HG02884 (cell line): Measurements from ENCODE around the gene PROSER2.
"Not testable (repeated sequence)": the region's sequence is repeated elsewhere in the genome, so short reads cannot be mapped to it uniquely, and the experiment has no call there.

Experiments
- ATAC-seq: cut with Tn5 transposase; IDR thresholded peaks from one replicate; pipeline ENCODE4 v1.9.1; 2021; ENCODE audit warnings: mild to moderate bottlenecking, moderate library complexity; ENCODE audit not compliant: unreplicated experiment

PROSER2 gene

DNA sequence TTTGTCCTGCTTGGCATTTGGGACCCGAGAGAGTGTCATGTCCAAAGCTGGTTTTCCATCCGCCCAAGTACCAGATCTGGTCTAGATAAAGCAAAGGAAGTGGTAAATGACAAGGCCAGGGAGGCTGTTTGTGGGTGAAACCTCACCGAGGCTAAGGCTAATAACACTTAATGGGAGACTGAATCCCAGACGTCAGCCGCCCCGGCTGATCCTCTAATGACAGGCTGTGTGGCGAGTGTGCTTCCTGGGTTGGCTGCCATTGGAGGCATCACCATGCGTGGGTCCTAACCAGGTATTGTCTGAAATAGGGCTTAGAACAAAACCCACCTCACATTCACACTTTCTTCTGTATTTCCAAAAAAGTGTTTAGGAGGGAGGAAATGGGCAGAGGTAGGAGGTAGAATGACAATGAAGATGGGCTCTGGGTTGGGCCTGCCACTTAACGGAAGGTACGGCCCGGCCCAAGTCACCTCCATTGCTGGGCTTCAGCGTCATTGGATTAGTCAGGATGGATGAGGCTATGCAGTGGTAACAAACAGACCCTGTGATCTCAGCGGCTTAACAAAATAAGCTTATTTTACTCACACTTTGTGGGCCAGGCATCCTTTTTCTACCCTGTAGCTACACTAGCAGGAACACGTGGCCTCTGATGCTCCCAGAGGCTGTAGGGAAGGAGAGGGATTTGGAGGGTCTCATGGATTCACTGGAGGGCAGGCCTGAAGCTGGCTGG lies 59.7 kb downstream of the PROSER2 start:
- no peak for ATAC-seq

DNA sequence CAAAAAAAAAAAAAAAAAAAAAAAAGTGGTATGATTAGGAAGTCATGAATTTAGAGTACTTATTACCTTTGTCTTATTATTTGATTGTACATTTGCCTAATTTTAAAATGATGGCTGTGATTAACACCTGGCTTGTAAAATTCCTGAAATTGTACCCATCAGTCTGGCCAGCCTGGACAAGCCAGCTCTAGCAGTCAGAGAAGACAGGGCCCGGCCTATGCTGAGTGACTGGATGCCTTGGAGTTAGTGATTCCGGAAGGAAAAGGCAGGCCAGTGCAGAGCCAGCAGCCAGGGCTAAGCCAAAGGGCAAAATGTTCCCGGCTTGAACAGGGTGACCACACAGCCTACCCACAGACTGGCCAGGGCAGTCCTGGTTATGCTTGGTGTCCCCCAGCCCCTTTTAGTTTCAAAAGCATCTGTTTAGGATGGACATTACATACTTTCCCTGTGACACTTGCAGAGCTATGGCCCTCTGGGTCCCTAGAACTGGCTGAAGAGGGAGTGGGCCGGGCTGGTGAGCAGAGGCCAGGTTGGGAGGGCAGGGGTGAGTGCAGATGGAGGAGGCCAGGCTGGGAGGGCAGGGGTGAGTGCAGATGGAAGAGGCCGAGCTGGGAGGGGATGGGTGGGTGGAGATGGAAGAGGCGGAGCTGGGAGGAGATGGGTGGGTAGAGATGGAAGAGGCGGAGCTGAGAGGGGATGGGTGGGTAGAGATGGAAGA lies 61.7 kb downstream of the PROSER2 start:
- ATAC-seq = no peak

DNA sequence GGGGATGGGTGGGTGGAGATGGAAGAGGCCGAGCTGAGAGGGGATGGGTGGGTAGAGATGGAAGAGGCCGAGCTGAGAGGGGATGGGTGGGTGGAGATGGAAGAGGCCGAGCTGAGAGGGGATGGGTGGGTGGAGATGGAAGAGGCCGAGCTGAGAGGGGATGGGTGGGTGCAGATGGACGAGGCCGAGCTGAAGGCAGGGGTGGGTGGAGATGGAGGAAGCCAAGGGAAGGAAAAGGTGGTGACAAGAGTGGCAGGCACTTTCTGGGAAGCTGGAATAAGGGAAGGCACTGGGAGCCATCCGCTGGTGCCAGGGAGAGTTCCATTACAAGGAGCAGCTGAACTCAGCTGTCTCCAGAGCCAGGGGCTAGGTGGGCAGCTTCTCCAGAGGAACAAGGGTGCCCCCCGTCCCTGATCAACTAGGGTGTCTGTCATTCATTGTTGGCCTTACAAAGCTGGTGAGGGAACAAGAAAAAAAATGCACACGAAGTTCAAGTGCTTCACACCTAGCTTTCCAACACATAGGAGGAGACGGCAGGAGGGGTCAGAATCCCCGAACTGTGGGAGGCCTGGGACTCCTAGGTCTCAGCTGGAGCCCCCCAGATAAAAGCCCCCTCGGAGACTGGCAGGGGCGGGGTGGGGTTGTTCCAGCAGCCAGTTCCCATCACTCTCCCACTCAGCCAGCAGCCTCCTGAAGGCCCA lies 62.4 kb downstream of the PROSER2 start:
- no peak for ATAC-seq

DNA sequence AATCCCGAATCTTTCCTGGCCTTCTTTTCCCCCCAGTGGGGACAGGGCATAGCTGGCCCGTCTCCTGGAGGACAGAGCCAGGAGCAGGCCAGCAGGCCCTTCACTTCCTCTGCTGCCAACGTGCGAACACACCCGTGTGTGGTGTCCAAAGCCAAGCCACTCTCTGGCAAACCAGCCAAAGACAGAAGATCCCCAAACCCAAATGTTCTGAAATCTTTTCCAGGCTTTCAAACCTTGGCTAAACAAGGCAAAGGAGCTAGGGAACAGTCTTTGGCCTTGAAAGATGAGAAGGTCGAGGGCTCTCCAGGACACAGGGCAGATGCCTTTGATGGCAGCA lies 63.0 kb downstream of the PROSER2 start:
- ATAC-seq = no peak

DNA sequence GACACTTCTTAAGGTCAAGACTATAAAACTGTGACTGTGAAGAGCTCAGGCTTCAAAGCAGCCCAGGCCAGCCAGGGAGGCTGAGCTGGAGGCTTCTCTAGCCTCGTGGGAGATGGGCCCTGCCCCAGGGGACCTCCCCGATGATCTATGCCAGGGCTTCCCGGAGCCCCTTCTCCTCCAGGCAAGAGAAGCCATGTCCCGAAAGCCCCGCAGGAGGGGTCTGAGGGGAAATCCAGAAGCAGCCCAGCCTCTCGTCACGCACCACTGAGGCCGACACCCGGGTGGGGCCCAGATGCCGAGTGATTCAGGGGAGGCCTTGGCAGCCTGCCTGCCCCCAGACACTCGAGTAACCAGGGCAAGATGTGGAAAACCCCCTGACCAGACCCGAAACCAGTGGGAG lies 63.7 kb downstream of the PROSER2 start:
- peak; percentile 61 for ATAC-seq

DNA sequence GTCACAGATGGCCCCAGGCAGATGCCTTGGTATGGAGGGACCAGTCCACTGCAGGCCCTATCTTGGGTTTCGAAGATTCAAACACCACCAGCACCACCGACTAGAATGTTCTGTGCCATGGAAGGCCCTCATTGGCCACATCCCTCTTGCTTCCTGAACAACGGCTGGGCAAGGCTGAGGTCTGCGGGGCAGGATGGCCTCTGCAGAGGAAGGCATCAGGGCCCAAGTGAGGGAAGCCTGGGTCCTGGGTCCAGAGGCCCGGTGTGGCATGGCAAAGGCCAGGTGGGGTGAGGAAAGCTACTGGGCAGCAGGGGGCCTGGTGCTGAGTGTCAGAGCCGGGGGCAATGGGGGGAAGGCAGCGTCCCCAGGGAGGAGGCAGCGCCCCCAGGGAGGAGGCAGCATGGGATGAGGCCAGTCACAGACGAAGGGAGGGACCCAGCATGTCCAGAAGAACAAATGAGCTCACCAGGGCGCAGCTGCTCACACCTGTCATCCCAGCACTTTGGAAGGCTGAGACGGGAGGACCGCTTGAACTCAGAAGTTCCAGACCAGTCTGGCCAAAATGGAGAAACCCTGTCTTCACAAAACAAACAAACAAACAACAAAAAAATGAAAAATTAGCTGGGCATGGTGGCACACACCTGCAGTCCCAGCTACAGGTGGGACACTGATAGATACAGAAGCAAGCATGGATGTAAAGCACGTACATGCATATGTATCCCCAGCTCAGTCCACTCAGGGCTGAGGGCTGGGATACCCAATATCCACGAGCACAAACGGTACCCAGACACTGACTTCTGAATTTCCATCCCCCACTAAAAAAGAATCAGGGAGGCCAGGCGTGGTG lies 64.4 kb downstream of the PROSER2 start:
- no peak for ATAC-seq

DNA sequence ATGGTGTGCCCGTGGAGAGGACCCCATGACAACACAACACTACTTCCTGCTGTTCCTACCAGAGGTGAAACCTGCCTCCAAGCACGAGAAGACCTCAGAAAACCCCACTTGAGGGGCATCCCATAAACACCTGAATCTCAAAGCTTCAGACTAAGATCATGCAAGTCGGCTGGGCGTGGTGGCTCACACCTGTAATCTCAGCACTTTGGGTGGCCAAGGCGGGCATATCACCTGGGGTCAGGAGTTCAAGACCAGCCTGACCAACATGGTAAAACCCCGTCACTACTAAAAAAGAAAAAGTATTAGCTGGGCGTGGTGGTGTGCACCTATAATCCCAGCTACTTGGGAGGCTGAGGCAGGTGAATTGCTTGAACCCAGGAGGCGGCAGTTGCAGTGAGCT lies 66.1 kb downstream of the PROSER2 start:
- ATAC-seq = not testable (repeated sequence)

DNA sequence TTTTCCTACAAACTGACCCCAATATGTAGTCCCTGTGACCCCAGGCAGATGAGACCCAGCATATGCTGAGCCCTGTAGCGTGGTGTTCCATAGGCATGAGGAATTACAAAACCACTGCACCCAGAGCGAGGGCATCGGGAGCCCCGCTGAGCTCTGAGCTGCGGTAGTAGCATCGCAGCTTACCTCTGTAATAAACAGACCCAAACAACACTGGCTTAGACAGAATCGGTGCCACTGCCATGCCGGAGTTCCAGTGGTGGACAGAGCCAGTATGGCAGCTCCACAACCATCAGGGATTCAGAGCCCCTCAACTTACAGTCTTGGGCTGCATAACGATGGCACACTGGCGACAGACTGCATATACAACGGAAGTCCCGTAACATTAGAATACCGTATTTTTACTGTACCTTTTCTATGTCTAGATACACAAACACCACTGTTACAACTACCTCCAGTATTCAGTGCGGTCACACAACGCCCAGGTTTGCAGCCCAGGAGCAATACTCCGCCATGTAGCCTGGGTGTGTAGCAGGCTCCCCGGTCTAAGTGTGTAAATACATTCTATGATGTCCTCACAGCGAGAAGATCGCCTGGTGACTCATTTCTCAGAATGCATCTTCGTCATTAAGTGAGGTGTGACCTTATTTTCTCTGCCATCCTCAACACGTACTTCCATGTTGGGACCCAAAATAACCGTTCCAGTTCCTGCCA lies 68.8 kb downstream of the PROSER2 start:
- no peak for ATAC-seq

DNA sequence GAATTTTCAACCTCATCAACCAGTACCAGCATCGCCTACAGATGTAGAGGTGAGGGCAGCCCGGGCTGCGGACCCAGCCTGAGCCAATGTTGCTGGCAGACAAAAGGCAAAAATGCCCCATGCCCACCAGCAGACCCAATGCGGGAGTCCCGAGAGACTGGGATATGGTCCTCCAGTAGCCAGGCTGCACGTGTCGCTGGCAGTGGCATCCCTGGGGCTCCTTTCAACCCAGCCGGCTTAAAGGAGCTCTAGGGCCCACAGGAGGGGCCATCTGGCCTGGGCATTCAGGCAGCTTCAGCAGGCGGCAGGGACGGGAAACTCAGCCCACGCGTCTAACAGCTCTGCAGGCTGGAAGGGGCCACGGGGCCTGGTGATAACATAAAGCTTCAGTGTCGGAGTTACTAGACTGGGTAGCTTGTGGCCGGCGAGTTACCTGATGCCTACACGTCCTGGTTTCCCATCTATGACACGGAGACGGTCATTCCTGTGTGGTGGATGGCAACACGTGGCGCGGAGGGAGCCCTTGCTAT lies 70.7 kb downstream of the PROSER2 start:
- no peak for ATAC-seq

DNA sequence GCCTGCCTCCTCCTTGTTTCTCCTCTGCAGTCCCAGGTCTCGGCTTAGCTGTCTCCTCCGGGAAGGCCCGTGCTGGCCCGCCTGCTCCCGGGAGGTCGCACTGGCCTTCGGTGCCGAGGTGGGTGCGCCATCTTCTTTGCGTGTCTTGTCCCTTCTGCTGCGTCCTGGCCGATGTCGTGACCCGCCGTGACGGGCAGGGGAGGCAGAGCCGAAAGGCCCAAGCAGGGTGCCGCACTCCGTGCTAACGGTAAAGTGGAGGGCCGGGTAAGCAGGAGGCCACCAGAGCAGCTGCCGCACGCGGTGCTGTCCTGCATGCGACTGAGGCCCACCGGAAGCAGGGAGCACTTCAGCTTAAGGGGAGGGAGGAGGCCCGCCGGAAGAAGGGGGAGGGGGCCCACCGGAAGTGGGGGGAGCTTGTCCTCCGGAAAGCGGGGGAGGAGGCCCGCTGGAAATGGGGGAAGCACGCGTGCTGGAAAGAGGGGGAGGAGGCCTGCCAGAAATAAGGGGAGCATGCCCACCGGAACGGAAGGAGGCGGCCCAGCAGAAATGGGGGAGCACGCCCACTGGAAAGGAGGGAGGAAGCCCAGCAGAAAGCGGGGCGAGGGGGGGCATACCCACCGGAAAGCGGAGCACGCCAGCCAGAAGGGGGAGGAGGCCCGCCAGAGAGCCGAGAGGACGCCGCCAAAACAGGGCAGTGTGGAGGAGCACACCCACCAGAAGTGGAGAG lies 71.4 kb downstream of the PROSER2 start:
- ATAC-seq = no peak

DNA sequence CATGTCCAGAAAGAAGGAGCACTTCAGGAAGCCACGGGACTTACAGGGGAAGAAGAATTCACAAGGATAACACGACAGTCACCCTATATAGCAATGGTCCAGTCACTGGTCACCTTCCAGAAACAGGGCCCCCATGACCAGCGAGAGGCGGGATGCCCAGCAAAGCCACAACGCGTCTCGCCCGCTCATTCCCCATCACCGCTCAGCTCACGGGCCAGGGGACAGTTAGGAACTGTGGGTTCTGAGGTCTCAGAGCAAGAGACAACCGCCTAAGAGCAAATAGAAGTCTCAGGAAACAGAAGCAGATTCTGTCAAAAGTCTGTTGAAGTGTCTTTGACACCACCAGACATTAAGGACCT lies 71.9 kb downstream of the PROSER2 start:
- no peak for ATAC-seq

DNA sequence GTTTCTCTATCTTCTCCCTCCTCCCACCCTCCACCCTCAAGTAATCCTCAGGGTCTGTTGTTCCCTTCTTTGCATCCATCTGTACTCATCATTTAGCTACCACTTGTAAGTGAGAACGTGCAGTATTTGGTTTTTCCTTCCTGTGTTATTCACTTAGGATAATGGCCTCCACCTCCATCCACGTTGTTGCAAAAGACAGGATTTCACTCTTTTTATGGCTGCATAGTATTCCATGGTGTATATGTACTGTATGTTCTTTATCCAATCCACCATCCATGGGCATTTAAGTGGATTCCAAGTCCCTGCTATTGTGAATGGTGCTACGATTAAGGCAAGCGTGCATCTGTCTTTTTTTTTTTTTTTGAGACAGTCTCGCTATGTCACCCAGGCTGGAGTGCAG lies 72.4 kb downstream of the PROSER2 start:
- ATAC-seq = no peak

DNA sequence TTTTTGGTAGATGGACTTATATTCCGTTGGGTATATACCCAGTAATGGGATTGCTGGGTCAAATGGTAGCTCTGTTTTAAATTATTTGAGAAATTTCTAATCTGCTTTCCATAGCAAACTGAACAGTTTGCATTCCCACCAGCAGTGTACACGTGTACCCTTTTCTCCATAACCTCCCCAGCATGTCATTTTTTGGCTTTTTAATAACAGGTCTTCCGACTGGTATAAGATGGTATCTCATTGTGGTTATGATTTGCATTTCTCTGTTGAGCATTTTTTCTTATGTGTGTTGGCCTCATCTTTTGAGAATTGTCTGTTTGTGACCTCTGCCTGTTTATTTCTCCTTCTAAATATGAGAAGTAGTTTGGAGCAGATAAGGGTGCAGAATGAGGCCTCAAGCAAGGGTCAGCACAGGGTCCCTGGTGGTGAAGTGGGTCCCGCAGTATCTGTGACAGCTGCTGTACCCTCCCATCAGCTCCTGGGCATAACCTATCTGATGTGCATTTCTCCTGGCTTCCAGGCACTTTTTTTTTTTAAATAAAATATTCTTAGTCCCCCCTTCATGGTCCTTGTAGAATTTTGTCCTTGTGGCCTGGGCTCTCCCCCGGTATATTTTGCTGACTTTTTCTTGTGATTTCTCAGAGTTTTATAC lies 73.5 kb downstream of the PROSER2 start:
- no peak for ATAC-seq

DNA sequence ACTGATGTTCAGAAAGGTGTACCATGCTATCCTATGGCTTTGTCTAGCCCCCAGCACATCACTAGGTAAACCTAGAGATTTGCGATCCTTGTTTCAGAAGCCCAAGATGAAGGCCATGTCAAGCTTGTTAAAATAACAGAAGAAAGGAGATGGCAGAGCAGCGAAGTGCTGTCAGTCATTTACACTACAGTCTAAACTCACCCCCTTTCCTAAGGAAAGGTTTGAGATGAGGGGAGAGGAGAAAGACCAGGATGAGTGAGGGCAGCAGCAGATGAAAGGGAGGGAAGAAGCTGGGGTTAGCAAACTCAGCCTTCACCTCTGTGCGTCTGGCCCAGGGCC lies 74.8 kb downstream of the PROSER2 start:
- ATAC-seq = no peak

DNA sequence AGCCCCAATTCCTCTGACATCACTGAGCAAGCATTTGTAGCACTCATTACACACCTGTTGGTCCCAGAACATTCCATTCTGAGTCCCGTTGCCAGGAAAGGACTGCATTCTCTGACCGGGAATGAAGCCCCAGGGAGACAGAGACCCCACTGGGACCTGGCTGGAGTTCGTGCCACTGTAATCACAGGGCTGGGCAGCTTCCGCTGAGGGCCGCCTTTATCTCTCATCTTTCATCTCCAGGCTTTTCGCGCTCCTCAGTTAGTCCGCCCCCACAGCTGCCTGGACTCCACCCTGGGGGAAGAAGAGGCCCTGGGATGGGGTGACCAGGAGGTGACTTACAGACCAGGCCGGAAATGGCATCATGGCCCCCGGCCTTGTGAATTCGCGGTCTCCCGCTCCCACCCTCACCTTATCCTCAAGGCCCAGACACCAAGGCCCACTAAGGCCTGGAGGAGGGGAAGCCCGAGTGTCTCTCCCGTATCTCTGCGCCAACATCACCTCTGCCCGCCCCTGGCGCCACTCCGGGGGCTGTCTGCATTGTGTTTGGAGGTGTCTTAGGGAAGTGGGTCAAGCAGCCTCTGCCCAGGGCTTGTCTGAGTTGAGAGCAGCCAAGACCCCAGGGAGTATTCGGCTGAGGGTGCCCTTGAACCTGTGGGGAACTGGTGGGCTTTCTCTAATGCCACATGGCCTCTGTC lies 75.4 kb downstream of the PROSER2 start:
- ATAC-seq = no peak

DNA sequence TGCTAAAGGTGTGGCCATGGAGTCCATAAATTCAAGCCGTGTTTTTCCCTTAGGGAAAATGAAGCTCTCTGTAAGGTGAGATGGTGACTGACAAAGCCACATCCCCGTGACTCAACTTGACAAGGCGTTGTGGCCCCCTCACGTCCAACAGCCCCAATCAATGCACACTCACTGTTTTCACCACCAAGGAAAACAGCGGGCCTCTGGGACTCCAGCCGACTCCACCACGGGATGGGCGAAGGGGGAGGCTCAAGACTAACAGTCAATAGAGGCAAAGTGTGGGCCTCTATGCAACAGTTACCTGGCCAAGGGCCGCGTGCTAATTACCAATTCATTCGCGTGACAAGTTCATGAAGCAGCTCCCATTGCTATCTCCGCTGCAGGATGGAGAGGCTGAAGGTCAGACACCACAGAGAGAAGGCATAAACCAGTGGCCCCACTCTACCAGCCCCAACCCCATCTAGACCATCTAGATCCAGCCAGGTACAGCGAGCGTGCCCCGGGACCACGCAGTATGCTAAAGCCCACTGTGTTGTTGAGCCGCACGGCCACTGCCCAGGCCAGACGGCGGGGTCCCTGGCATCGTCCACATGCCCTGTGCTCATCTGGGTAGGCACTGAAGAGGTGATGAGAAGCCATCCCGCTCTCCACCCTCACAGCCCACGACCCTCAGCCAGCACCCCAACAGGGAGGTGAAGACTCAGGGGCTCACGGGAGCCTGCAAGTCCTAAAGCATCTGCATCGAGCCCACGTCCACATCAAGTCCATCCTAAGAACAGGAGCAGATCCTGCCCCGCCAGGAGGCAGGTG lies 76.1 kb downstream of the PROSER2 start:
- ATAC-seq = no peak

DNA sequence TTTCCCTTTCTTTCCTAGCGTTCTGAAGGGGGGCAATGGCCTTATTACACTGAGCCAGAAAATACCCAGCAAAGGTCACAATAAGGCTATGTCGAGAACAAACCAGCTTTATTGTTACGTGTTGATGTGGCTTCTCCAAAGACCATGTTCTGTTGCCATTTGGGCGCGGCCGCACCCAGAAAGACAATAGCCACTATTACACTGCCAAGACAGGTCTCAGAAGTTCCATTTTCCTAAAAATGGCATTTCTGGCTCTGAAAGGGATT lies 77.8 kb downstream of the PROSER2 start:
- ATAC-seq = no peak

DNA sequence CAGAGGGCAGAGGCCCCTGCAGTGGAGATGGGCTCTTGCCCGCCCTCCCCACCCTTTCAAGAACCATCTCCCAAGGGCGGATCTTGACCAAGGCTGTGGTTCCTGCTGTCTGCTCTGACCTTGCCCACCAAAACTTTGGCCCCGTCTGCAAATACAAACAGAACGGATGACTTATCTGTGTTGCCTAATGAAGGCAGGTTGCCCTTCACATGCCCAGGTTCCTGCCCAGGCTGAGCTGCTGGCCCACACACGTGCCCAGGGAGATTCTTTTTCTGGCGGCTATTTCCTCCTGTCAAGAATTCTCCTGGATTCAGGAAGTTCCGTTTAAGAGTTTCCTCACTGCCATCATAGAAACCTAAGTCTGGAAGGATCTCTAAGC lies 78.3 kb downstream of the PROSER2 start:
- ATAC-seq = no peak
